GM18505 (cell line): ENCODE measurements around the gene TDO2.
"Not testable (repeated sequence)": the region's sequence is repeated elsewhere in the genome, so short reads cannot be mapped to it uniquely, and the experiment has no call there.

Experiments used
- ATAC-seq: cut with Tn5 transposase; IDR thresholded peaks from one replicate; pipeline ENCODE4 v1.9.1; 2021; ENCODE audit not compliant: unreplicated experiment
- POLR2A ChIP-seq: IDR thresholded peaks from 4 replicates; pipeline ENCODE4 v1.6.1; 2011; ENCODE audit warnings: borderline replicate concordance; ENCODE audit not compliant: insufficient read depth, insufficient read length; ENCODE audit errors: extremely low read depth

The TDO2 gene

GRCh38 chr4:155914782-155915181 is 11.3 kb downstream of the TDO2 start:
- no peak for ATAC-seq
- no peak for TF ChIP-seq POLR2A

- TF ChIP-seq POLR2A, result no peak
- ATAC-seq, result no peak
These were observed 18.1 kb downstream of the TDO2 start for GRCh38 chr4:155921597-155921996.

GRCh38 chr4:155924637-155925036 is 21.1 kb downstream of the TDO2 start:
- no peak for ATAC-seq
- TF ChIP-seq POLR2A, result no peak

- no peak for ATAC-seq
- TF ChIP-seq POLR2A, result no peak
These were observed 26.3 kb downstream of the TDO2 start for GRCh38 chr4:155929833-155930232.

GRCh38 chr4:155930330-155930729 is 26.8 kb downstream of the TDO2 start:
- no peak for ATAC-seq
- no peak for TF ChIP-seq POLR2A

GRCh38 chr4:155931634-155932033 is 28.1 kb downstream of the TDO2 start:
- no peak for TF ChIP-seq POLR2A
- no peak for ATAC-seq

- not testable (repeated sequence) for ATAC-seq
These were observed 31.1 kb downstream of the TDO2 start for GRCh38 chr4:155934634-155935033.

- no peak for ATAC-seq
- TF ChIP-seq POLR2A, result no peak
These were observed 32.0 kb downstream of the TDO2 start for GRCh38 chr4:155935389-155935986.

GRCh38 chr4:155941085-155941790 is 37.7 kb downstream of the TDO2 start:
- ATAC-seq, result no peak
- TF ChIP-seq POLR2A, result no peak

- no peak for TF ChIP-seq POLR2A
- no peak for ATAC-seq
These were observed 38.3 kb downstream of the TDO2 start for GRCh38 chr4:155941820-155942219.

GRCh38 chr4:155943605-155944291 is 40.3 kb downstream of the TDO2 start:
- ATAC-seq, result no peak
- no peak for TF ChIP-seq POLR2A

- no peak for ATAC-seq
- TF ChIP-seq POLR2A, result no peak
These were observed 41.0 kb downstream of the TDO2 start for GRCh38 chr4:155944516-155944915.

- ATAC-seq, result no peak
- no peak for TF ChIP-seq POLR2A
These were observed 43.0 kb downstream of the TDO2 start for GRCh38 chr4:155946486-155946885.

GRCh38 chr4:155948541-155948940 is 45.0 kb downstream of the TDO2 start:
- TF ChIP-seq POLR2A, result no peak
- ATAC-seq, result no peak

- ATAC-seq, result no peak
- no peak for TF ChIP-seq POLR2A
These were observed 47.0 kb downstream of the TDO2 start for GRCh38 chr4:155950461-155950860.

GRCh38 chr4:155952501-155952901 is 49.0 kb downstream of the TDO2 start:
- no peak for TF ChIP-seq POLR2A
- ATAC-seq, result no peak
